OCI-LY1 (cell line): ENCODE data around the gene TTC33.
"Not testable (repeated sequence)": the region's sequence is repeated elsewhere in the genome, so short reads cannot be mapped to it uniquely, and the experiment has no call there.

Source experiments
- EZH2 ChIP-seq: fragments of 200-600 bp; sonication (generic), shearing (Covaris generic); IDR thresholded peaks from 2 replicates; pipeline ENCODE4 v1.8.0; 2017; ENCODE audit warnings: borderline replicate concordance, mixed run types, mild to moderate bottlenecking, antibody characterized with exemption, low read length, moderate library complexity, mixed read lengths
- TF ChIP-seq, protein P1 (sequence below): fragments of 200-600 bp; sonication (generic), shearing (Covaris generic); IDR thresholded peaks from 2 replicates; pipeline ENCODE4 v1.5.1; 2017; ENCODE audit warnings: mild to moderate bottlenecking, antibody characterized with exemption, low read length, moderate library complexity, mixed read lengths

DNA sequence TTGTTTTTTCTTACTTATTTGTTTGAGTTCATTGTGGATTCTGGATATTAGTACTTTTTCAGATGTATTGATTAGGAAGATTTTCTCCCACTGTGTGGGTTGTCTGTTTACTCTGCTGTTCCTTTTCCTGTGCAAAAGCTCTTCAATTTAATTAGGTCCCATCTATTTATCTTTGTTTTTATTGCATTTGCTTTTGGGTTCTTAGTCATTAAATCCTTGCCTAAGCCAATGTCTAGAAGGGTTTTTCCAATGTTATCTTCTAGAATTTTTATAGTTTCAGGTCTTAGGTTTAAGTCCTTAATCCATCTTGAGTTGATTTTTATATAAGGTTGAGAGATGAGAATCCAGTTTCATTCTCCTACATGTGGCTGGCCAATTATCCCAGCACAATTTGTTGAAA is 38.6 kb upstream of the TTC33 start:
- TF ChIP-seq EZH2: not testable (repeated sequence)
- TF ChIP-seq, protein P1, sequence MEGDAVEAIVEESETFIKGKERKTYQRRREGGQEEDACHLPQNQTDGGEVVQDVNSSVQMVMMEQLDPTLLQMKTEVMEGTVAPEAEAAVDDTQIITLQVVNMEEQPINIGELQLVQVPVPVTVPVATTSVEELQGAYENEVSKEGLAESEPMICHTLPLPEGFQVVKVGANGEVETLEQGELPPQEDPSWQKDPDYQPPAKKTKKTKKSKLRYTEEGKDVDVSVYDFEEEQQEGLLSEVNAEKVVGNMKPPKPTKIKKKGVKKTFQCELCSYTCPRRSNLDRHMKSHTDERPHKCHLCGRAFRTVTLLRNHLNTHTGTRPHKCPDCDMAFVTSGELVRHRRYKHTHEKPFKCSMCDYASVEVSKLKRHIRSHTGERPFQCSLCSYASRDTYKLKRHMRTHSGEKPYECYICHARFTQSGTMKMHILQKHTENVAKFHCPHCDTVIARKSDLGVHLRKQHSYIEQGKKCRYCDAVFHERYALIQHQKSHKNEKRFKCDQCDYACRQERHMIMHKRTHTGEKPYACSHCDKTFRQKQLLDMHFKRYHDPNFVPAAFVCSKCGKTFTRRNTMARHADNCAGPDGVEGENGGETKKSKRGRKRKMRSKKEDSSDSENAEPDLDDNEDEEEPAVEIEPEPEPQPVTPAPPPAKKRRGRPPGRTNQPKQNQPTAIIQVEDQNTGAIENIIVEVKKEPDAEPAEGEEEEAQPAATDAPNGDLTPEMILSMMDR: not testable (repeated sequence)
